ENCODE data around the gene FGFR4.

Gene FGFR4

DNA sequence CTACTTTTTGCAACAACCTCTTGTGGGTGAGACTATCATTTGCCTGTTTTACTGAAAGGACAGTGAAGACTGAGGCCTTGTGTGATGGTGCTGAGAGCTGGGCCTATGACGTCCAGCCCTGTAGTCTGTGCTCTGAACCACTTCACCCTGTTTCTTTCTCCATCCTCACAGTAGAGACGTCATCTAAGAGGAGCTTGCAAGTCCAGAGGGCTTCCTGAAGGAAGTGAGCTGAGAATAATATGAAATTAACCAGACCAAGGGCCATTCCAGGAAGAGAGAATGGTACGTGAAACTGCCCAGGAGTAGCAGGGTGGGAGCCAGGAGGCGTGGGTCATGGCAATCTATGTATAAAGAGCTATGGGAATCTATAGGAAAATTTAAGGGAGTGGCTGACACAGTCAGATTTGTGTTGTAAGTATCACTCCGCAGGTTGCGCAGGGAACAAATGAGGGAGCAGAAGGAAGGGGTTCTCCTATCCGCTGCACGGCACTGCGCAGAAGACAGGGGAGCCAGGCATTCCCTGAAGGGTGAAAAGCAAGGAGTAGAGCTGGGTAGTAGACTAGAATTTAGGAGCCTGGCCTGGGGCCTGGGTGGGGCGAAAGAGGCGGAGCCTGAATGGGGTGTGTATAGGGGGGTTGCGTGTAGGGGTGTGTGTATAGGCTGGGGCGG is 596 bp upstream of the FGFR4 start:
- DNase-seq (ENCODE audit: low read depth) = no peak

DNA sequence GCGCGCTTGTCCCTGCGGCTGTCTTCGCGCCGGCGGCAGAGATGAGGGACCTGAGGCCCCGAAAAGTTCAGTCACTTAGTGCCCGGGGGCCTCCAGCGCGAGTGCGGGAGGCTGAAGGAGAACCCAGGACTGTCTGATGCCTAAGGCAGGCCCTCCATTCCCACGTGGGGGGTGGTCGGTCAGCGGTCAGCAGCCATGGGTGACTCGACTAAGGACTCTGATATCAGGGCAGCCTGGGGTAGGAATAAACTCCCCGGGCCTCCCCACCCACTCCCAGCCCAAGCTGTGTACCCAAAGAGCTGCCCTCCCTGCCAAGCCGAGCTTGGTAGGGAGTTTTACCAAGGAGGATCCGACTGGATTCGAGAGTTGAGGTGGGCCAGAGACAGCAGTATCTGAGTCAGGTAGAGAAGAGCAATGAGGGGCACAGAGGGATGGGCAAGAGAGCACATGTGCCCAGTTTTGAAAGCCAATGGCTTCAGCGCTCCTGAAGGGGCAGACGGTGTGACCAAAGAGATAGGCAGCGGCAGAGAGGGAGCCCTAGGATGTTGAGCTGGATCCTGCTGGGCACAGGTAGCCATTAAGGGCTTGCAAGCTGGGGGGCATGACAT is 787 bp downstream of the FGFR4 start:
- no peak for DNase-seq (ENCODE audit: low read depth)

DNA sequence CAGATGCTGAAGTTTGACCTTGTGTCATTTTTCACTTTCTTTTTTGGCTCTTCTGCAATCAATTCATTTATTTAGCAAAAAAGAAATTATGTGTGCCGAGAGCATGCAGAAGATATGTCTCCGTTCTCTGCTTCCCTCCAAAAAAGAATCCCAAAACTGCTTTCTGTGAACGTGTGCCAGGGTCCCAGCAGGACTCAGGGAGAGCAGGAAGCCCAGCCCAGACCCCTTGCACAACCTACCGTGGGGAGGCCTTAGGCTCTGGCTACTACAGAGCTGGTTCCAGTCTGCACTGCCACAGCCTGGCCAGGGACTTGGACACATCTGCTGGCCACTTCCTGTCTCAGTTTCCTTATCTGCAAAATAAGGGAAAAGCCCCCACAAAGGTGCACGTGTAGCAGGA is 2.4 kb downstream of the FGFR4 start:
- DNase-seq (ENCODE audit: low read depth) = no peak

DNA sequence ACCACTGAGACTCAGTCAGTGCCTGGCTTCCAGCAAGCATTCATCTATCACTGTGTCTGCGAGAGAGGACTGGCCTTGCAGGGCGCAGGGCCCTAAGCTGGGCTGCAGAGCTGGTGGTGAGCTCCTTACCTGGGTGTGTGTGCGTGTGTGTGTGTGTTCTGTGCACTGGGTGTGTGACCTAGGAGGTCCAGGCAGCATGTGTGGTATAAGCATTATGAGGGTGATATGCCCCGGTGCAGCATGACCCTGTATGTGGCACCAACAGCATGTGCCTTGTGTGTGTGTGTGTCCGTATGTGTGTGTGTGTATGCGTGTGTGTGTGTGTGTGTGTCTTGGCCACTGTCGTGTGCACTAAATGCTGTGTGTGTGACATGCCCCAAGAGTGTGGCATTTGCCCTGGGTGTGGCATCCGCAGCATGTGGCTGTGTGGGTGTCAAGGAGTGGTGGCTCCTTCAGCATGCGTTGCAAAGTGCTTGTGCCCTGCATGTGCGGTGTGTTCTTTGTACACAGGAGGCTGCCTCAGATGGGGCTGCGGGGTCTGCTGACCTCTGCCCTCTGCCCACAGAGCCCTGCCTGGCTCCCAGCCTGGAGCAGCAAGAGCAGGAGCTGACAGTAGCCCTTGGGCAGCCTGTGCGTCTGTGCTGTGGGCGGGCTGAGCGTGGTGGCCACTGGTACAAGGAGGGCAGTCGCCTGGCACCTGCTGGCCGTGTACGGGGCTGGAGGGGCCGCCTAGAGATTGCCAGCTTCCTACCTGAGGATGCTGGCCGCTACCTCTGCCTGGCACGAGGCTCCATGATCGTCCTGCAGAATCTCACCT is 3.3 kb downstream of the FGFR4 start:
- DNase-seq (ENCODE audit: low read depth) = no peak

DNA sequence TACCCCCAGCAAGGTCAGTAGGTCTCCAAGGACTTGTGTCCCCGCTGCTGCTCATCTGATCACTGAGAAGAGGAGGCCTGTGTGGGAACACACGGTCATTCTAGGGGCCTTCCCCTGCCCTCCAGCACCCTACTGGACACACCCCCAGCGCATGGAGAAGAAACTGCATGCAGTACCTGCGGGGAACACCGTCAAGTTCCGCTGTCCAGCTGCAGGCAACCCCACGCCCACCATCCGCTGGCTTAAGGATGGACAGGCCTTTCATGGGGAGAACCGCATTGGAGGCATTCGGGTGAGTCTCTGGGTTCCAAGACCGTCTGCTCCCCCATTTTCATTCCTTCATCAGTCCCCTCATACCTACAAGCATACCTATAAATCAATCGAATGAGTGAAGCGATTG is 4.1 kb downstream of the FGFR4 start:
- no peak for DNase-seq (ENCODE audit: low read depth)

DNA sequence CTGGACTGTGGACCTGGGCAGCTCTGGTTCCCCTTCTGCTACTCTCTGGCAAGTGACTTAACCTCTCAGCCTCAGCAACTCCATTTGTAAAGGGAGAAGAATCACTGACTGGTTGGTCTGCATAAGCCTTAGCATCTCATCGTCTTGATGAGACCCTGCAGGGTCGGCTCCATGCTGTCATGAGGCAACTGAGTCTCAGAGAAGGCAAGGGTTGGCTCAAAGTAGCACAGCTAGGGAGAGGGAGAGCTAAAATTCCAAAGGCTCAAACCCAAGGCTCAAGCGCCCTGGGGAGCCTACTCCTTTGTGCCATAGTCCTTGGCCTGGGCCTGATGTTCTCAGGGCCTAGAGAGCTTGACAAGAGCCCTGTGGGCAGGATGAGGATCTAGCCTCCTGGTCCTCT is 4.5 kb downstream of the FGFR4 start:
- DNase-seq (ENCODE audit: low read depth) = no peak

DNA sequence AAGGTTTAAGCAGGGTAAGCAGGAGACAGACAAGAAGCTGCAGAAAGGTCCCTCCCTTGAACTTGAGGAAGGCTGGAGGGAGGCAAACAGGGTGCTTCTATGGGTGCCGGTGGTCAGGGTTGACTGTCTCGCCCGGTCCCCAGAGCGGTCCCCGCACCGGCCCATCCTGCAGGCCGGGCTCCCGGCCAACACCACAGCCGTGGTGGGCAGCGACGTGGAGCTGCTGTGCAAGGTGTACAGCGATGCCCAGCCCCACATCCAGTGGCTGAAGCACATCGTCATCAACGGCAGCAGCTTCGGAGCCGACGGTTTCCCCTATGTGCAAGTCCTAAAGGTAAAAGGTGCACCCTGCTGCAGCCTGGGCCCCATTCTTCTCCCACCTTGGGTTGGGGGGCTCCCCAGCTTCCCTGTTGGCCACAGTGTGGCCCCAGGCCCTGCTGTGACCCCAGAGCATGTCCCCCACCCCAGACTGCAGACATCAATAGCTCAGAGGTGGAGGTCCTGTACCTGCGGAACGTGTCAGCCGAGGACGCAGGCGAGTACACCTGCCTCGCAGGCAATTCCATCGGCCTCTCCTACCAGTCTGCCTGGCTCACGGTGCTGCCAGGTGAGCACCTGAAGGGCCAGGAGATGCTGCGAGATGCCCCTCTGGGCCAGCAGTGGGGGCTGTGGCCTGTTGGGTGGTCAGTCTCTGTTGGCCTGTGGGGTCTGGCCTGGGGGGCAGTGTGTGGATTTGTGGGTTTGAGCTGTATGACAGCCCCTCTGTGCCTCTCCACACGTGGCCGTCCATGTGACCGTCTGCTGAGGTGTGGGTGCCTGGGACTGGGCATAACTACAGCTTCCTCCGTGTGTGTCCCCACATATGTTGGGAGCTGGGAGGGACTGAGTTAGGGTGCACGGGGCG is 5.7 kb downstream of the FGFR4 start:
- DNase-seq (ENCODE audit: low read depth) = no peak

DNA sequence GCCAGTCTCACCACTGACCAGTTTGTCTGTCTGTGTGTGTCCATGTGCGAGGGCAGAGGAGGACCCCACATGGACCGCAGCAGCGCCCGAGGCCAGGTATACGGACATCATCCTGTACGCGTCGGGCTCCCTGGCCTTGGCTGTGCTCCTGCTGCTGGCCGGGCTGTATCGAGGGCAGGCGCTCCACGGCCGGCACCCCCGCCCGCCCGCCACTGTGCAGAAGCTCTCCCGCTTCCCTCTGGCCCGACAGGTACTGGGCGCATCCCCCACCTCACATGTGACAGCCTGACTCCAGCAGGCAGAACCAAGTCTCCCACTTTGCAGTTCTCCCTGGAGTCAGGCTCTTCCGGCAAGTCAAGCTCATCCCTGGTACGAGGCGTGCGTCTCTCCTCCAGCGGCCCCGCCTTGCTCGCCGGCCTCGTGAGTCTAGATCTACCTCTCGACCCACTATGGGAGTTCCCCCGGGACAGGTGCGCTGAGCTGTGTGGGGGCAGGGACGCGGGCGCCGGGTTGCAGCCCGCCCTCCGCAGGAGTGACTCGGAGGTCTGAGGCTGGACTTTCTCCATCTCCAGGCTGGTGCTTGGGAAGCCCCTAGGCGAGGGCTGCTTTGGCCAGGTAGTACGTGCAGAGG is 6.5 kb downstream of the FGFR4 start:
- no peak for DNase-seq (ENCODE audit: low read depth)

DNA sequence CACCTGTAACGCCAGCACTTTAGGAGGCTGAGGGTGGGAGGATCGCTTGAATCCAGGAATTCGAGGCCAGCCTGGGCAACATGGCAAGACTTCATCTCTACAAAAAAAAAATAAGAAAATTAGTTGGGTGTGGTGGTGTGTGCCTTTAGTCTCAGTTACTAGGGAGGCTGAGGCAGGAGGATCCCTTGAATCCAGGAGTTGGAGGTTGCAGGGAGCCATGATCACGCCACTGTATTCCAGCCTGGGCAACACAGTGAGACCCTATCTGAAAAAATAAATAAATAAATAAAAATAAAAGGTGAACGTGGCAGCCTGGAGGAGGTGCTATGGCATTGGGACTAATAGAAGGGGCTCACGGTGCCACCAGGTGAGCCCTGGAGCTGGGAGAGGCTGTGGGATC is 7.1 kb downstream of the FGFR4 start:
- no peak for DNase-seq (ENCODE audit: low read depth)

DNA sequence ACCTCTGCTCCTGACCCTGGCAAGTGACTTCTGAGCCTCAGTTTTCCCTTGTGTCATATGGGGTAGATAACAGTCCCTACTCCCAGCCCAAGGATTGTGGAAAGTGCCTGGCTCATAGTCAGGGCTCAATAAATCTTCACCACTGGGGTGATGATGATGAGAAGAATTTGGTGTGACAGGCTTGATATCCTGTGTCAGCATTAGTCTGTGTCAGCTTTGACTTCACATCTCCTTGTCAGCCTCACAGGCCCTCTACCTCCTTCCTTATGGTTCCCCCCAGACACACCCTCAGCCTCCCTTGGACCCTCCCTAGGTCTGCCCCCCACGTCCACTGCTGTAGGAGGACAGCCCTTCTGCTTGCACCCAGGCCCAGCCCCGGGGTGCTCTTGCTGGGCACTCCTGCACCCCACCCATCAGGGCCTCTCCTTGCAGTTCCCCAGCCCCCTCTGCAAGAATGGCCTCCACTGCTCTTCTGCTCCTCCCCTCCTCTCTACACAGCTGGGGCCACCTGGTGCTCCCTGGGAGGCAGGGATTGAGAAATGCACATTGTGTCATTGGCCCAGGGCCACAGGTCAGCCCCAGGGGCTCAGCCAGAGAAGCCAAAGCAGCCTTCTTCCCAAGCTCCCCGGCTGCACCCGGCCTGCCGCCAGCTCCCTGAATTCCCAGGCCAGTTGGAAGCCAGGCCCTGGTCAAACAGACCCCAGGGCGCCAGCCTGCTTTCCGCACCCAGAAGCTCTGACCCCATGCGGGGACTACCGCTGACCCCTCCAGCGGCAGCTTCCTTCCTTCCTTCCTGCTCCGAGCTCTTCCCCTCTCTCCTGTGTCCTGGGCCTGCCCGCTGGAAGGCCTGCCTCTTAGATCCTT is 7.7 kb downstream of the FGFR4 start:
- DNase-seq (ENCODE audit: low read depth) = peak; percentile 44

DNA sequence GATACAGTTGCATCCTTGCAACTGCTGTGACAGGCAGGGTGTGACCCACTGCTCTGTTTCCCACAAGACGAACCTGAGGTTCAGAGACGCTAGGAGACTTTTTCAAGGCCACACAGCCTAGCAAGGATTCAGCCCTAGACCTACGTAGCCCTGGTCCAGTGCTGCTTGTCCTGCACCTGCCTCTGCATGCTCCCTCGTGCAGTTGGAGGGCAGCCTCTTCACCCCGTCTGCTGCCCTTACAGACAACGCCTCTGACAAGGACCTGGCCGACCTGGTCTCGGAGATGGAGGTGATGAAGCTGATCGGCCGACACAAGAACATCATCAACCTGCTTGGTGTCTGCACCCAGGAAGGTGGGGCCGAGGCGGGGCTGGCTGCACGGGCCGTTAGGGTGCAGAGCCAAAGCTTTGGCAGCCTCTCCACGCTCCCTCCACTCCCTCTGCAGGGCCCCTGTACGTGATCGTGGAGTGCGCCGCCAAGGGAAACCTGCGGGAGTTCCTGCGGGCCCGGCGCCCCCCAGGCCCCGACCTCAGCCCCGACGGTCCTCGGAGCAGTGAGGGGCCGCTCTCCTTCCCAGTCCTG is 8.5 kb downstream of the FGFR4 start:
- no peak for DNase-seq (ENCODE audit: low read depth)

DNA sequence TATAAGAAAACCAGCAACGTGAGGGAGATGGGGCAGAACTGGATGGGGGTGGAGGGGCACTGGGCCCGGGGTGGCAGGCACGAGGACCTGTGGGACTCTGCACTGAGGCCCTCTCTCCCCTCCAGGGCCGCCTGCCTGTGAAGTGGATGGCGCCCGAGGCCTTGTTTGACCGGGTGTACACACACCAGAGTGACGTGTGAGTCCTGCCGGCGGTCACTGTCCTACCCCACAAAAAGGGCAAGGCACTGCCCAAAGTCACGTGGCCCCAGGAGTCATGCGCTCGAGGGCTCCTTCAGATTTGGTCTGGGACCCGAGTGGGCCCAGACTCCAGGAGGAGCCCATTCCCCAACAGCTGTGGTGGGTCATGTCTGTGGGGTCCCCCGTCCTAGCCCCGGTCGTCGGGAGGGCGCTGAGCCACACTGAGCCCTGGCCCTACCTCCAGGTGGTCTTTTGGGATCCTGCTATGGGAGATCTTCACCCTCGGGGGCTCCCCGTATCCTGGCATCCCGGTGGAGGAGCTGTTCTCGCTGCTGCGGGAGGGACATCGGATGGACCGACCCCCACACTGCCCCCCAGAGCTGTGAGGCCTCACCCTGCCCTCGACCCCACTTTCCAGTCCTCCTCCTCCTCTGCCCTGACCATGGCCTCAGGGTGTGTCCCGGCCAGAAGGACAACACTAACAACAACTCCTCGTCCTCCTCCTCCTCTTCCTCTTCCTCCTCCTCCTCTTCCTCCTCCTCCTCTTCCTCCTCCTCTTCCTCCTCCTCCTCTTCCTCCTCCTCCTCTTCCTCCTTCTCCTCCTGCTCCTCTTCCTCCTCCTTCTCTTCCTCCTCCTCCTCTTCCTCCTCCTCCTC is 9.7 kb downstream of the FGFR4 start:
- no peak for DNase-seq (ENCODE audit: low read depth)

DNA sequence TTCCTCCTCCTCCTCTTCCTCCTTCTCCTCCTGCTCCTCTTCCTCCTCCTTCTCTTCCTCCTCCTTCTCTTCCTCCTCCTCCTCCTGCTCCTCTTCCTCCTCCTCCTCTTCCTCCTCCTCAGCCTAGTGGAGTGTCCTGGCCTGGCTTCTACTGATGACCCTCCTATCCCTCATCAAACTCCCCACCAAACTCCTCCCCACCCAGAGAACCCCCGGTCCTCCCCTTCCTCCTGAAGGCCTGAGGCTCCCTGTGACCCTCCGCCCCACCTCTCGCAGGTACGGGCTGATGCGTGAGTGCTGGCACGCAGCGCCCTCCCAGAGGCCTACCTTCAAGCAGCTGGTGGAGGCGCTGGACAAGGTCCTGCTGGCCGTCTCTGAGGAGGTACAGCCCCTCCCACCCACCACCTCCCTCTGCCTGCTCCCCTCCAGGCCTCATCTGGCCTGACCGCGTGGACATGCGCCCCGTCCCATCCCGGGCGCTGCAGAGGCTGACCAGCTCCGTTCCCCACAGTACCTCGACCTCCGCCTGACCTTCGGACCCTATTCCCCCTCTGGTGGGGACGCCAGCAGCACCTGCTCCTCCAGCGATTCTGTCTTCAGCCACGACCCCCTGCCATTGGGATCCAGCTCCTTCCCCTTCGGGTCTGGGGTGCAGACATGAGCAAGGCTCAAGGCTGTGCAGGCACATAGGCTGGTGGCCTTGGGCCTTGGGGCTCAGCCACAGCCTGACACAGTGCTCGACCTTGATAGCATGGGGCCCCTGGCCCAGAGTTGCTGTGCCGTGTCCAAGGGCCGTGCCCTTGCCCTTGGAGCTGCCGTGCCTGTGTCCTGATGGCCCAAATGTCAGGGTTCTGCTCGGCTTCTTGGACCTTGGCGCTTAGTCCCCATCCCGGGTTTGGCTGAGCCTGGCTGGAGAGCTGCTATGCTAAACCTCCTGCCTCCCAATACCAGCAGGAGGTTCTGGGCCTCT is 10.6 kb downstream of the FGFR4 start:
- no peak for DNase-seq (ENCODE audit: low read depth)

DNA sequence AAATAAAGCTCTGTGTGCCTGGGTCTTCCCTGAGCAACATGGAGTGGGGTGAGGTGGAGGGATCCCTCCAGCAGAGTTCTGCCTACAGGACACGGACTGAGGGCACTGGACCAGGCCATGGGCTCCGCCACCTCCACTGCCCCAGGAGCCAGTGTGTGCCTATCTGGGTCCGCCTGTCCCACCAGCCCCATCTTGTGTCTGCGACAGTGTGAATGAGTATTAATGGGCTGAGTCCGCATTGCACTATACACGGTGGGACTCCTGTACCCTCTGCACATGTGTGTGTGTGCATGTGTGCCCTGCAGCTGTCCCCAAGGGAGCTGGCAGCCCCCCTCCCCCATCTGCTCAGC is 11.4 kb downstream of the FGFR4 start:
- DNase-seq (ENCODE audit: low read depth) = no peak

DNA sequence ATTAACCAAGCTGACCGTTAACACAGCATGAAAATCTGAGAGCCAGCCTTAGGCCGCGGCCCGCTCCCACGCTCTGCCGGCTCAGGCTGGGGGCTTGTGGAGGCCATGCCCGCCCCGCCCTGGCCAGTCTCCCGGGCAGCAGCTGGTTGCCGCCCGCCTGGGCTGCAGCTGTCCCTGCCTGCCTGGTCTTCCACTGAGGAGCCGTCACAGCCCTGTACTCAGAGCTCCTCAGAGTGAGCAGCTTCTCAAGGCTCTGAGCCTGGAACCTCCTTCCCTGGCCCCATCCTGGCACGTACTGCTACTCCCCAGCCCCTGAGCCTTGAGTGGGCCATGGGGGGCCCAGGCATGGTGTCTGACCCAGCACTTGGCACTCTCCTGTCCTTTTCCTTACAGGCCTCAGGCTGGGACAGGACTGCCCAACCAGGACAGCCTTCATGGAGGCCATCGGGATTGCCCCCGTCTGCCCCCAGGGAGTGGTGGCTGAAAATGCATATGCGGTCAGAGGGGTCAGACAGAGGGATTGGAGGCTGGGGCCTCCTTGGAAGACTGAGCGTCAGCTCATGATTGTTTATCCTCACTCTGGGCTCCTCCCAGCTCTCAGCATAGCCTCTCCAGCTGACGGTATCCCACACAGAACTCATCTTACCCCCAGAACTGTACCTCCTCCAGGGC is 11.9 kb downstream of the FGFR4 start:
- DNase-seq (ENCODE audit: low read depth) = no peak

DNA sequence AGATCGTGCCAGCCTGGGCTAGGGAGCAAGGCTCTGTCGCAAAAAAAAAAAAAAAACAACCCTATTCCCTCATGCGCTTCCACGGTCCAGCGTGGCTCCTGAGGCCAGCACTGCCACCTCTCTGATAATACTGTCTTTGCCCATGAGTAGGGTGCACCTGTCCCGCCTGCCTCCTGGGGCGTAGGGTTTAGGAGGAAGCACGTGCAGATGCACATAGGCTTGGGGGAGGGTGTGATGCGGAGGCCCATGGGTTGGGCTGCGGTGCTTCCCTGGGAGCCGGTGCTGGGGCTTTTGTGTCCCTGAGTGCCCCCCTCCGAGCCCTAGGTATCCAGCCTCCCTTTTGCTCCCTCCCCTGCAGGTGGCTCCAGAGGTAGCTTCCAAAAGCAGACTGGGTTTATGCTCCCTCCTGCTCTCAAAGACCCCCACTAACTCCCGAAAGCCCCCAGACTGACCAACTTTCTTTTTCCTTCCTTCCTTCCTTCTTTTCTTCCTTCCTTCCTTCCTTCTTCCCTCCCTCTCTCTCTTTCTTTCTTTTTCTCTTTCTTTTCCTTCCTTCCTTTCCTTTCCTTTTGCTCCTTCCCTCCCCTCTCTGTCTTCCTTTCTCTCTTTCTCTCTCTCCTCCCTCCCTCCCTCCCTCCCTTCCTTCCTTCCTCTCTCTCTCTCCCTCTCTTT is 12.8 kb downstream of the FGFR4 start:
- no peak for DNase-seq (ENCODE audit: low read depth)

DNA sequence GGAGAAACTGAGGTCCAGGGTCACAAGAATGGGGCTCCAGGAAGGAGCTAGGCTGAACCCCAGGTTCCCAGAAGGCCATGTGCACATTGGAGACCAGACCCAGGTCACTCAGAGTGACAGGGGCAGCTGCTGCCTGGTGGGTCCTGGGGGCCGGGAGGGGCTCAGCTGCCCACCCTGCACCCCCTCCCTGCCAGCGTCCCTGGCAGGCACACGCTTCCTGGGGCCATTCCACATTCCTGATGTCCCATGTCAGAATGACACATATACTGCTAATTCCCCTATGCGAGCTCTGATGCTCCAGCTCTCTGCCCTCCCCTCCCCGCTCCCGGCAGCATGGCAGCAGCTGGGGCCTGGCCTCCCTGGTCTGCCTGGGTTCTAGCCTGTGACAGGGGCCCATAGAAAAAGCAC is 14.0 kb downstream of the FGFR4 start:
- no peak for DNase-seq (ENCODE audit: low read depth)

All from GM04504 (cell line).